H9 (cell line): ENCODE data around the gene KRT86. TPM values are rescaled to one million over a fixed set of nuclear protein-coding genes. Genes with fewer than 3 reads are reported as not detected.

Experiments used
- DNase-seq: peaks from one replicate; pipeline ENCODE4 v3.0.0-alpha.2; 2017
- H2AFZ ChIP-seq: one replicate; pipeline ENCODE4 v1.6.1; 2013; ENCODE audit warnings: mild to moderate bottlenecking, low read length, control low read depth, moderate library complexity
- H2AK5ac ChIP-seq: 2 replicates; pipeline ENCODE4 v1.6.1; 2013; ENCODE audit warnings: low read length, control low read depth, mixed read lengths; ENCODE audit not compliant: insufficient read length
- H2BK120ac ChIP-seq: one replicate; pipeline ENCODE4 v1.6.1; 2013; ENCODE audit warnings: low read depth, mild to moderate bottlenecking, low read length, control low read depth, inconsistent platforms; ENCODE audit not compliant: poor library complexity, severe bottlenecking
- H2BK12ac ChIP-seq: 2 replicates; pipeline ENCODE4 v1.6.1; 2013; ENCODE audit warnings: low read length, control low read depth, mixed read lengths, low read depth; ENCODE audit not compliant: insufficient read length
- H2BK15ac ChIP-seq: 2 replicates; pipeline ENCODE4 v1.6.1; 2013; ENCODE audit warnings: low read depth, low read length, control low read depth
- H2BK20ac ChIP-seq: one replicate; pipeline ENCODE4 v1.6.1; 2013; ENCODE audit warnings: low read depth, mild to moderate bottlenecking, low read length, control low read depth, inconsistent platforms; ENCODE audit not compliant: poor library complexity, severe bottlenecking
- H2BK5ac ChIP-seq: 2 replicates; pipeline ENCODE4 v1.6.1; 2013; ENCODE audit warnings: low read length, control low read depth, mixed read lengths; ENCODE audit not compliant: insufficient read length
- H3K14ac ChIP-seq: 2 replicates; pipeline ENCODE4 v1.6.1; 2013; ENCODE audit warnings: low read length, control low read depth; ENCODE audit not compliant: insufficient read depth
- H3K18ac ChIP-seq: 2 replicates; pipeline ENCODE4 v1.6.1; 2013; ENCODE audit warnings: low read depth, mild to moderate bottlenecking, mixed read lengths, low read length, control low read depth; ENCODE audit not compliant: insufficient read length
- H3K23ac ChIP-seq: 2 replicates; pipeline ENCODE4 v1.6.1; 2013; ENCODE audit warnings: low read length, control low read depth, mixed read lengths, low read depth; ENCODE audit not compliant: insufficient read length
- H3K23me2 ChIP-seq: 2 replicates; pipeline ENCODE4 v1.6.1; 2013; ENCODE audit warnings: low read depth, mild to moderate bottlenecking, mixed read lengths, low read length, control low read depth; ENCODE audit not compliant: insufficient read length, poor library complexity, severe bottlenecking
- H3K27ac ChIP-seq: 2 replicates; pipeline ENCODE4 v1.5.1; 2013; ENCODE audit warnings: low read length, control low read depth, mixed read lengths, low read depth; ENCODE audit not compliant: insufficient read length
- H3K27me3 ChIP-seq: 2 replicates; pipeline ENCODE4 v1.6.1; 2013; ENCODE audit warnings: low read length, control low read depth, inconsistent platforms; ENCODE audit not compliant: insufficient read depth
- H3K4ac ChIP-seq: 2 replicates; pipeline ENCODE4 v1.6.1; 2013; ENCODE audit warnings: low read depth, mild to moderate bottlenecking, control low read depth, inconsistent platforms, low read length, moderate library complexity
- H3K4me1 ChIP-seq: 2 replicates; pipeline ENCODE4 v1.6.1; 2013; ENCODE audit warnings: low read length, control low read depth, inconsistent platforms; ENCODE audit not compliant: insufficient read depth
- H3K4me2 ChIP-seq: 2 replicates; pipeline ENCODE4 v1.6.1; 2013; ENCODE audit warnings: low read length, control low read depth, mixed read lengths; ENCODE audit not compliant: insufficient read length, insufficient read depth
- H3K56ac ChIP-seq: 2 replicates; pipeline ENCODE4 v1.6.1; 2013; ENCODE audit warnings: low read depth, mild to moderate bottlenecking, mixed read lengths, low read length, control low read depth; ENCODE audit not compliant: insufficient read length
- H3K79me1 ChIP-seq: 2 replicates; pipeline ENCODE4 v1.6.1; 2013; ENCODE audit warnings: low read depth, mild to moderate bottlenecking, moderate library complexity, low read length, control low read depth, inconsistent platforms; ENCODE audit not compliant: insufficient read depth, poor library complexity, severe bottlenecking
- H3K79me2 ChIP-seq: 2 replicates; pipeline ENCODE4 v1.6.1; 2013; ENCODE audit warnings: low read length, control low read depth, inconsistent platforms; ENCODE audit not compliant: insufficient read depth
- H3K9ac ChIP-seq: 2 replicates; pipeline ENCODE4 v1.6.1; 2013; ENCODE audit warnings: low read length, control low read depth, mixed read lengths; ENCODE audit not compliant: insufficient read length; ENCODE audit errors: extremely low read depth
- H3K9me3 ChIP-seq: one replicate; pipeline ENCODE4 v1.6.1; 2013; ENCODE audit warnings: low read depth, low read length, inconsistent platforms; ENCODE audit not compliant: control insufficient read depth
- H3T11ph ChIP-seq: one replicate; pipeline ENCODE4 v1.6.1; 2013; ENCODE audit warnings: mild to moderate bottlenecking, low read length, control low read depth, inconsistent platforms
- H4K20me1 ChIP-seq: one replicate; pipeline ENCODE4 v1.6.1; 2013; ENCODE audit not compliant: control insufficient read depth, insufficient read length, insufficient read depth
- H4K5ac ChIP-seq: 2 replicates; pipeline ENCODE4 v1.6.1; 2013; ENCODE audit warnings: low read depth, mild to moderate bottlenecking, mixed read lengths, low read length, control low read depth; ENCODE audit not compliant: insufficient read length
- H4K8ac ChIP-seq: replicated peaks from 2 replicates; pipeline ENCODE4 v1.6.1; 2013; ENCODE audit warnings: low read length, control low read depth, mixed read lengths, low read depth; ENCODE audit not compliant: insufficient read length
- H4K91ac ChIP-seq: 2 replicates; pipeline ENCODE4 v1.6.1; 2013; ENCODE audit warnings: low read depth, mild to moderate bottlenecking, moderate library complexity, mixed read lengths, low read length, control low read depth; ENCODE audit not compliant: insufficient read length
- H3K27ac Mint-ChIP-seq, 3 experiments: 2 replicates in 2 of 3; 3 replicates in 1 of 3; pipeline ENCODE4 v1.8.0; 2020 to 2021; ENCODE audit warnings: mixed read lengths in 3 of 3, mild to moderate bottlenecking in 1 of 3, moderate library complexity in 1 of 3
- H3K27me3 Mint-ChIP-seq: 2 replicates; pipeline ENCODE4 v1.8.0; 2021; ENCODE audit warnings: low read depth, mild to moderate bottlenecking, moderate library complexity, mixed read lengths
- H3K36me3 Mint-ChIP-seq, 3 experiments: 2 replicates in 2 of 3; 3 replicates in 1 of 3; pipeline ENCODE4 v1.8.0; 2020 to 2021; ENCODE audit warnings: low read depth in 3 of 3, mixed read lengths in 3 of 3; ENCODE audit not compliant: insufficient read depth in 1 of 3
- H3K4me1 Mint-ChIP-seq, 2 experiments: 2 replicates each; pipeline ENCODE4 v1.8.0; 2020; ENCODE audit warnings: mixed read lengths in 2 of 2
- H3K4me3 Mint-ChIP-seq, 2 experiments: 2 replicates in 1 of 2; 3 replicates in 1 of 2; pipeline ENCODE4 v1.8.0; 2020 to 2021; ENCODE audit warnings: mild to moderate bottlenecking in 2 of 2, mixed read lengths in 2 of 2, moderate library complexity in 1 of 2
- H3K9me3 Mint-ChIP-seq, 2 experiments: 2 replicates in 1 of 2; 3 replicates in 1 of 2; pipeline ENCODE4 v1.8.0; 2020; ENCODE audit warnings: mild to moderate bottlenecking in 2 of 2, mixed read lengths in 2 of 2, moderate library complexity in 1 of 2
- CTCF ChIP-seq: fragments of 200-600 bp; sonication (generic); conservative IDR thresholded peaks from 3 replicates; pipeline ENCODE4 v1.8.0; 2021; ENCODE audit warnings: antibody characterized with exemption, mild to moderate bottlenecking
- WGBS: extraction: QIAGEN DNeasy Blood & Tissue Kit; methylation state at CpG from one replicate; pipeline ENCODE4 v1.1.7; 2013; ENCODE audit warnings: missing lambda C conversion rate, low lambda C conversion rate, mixed read lengths; ENCODE audit not compliant: insufficient read length; ENCODE audit errors: extremely low coverage; 5-methylcytosine and 5-hydroxymethylcytosine counted together
- total RNA-seq: library from RNA; stranded (reverse); gene quantifications from 2 replicates; pipeline ENCODE4 v1.2.1, GENCODE V29; 2021

The KRT86 gene
- total RNA-seq, 1 experiment from 2014 or later, result not detected

- H3K23ac ChIP-seq, result no peak overlapping the region
Observed at GRCh38 chr12:52338241-52338960, 64.0 kb downstream of the KRT86 start.

More at GRCh38 chr12:52338241-52338960, 64.0 kb downstream of the KRT86 start:
- TF ChIP-seq CTCF, result no peak
- peaks cover 0 to 2% of the 10 kb centered on the region in 2 experiments; a peak in 1 of 5 replicates for H3K9me3 Mint-ChIP-seq
- Histone ChIP-seq H3K4me1 (no peaks in the 10 kb centered on the region), H3T11ph (no peak overlapping the region), H3K79me2 (no peaks in the 10 kb centered on the region), H4K5ac (no peak overlapping the region), H4K91ac (no peak overlapping the region), H2AK5ac (no peak overlapping the region), H2BK20ac (no peak overlapping the region), H3K27ac (no peak overlapping the region), H2BK5ac (no peak overlapping the region), H2AFZ (no peak overlapping the region), H2BK12ac (no peak overlapping the region), H2BK15ac (no peak overlapping the region), H3K4ac (no peak overlapping the region), H4K8ac (no peak overlapping the region), H2BK120ac (no peak overlapping the region), H3K4me2 (no peak overlapping the region), H3K56ac (no peak overlapping the region), H3K79me1 (no peaks in the 10 kb centered on the region), H3K14ac (no peak overlapping the region), H3K23me2 (no peaks in the 10 kb centered on the region), H3K9me3 (no peaks in the 10 kb centered on the region), H4K20me1 (no peaks in the 10 kb centered on the region), H3K27me3 (no peaks in the 10 kb centered on the region), H3K9ac (no peak overlapping the region), H3K18ac (no peak overlapping the region)
- H3K4me3 Mint-ChIP-seq, result no peak overlapping the region
- no peaks in the 10 kb centered on the region; a peak in 1 of 7 replicates for H3K36me3 Mint-ChIP-seq
- peaks cover 7% of the 10 kb centered on the region for H3K27me3 Mint-ChIP-seq
- DNase-seq, result no peak
- WGBS, result no CpG with 5 or more reads among the region's 10 CpGs
- H3K4me1 Mint-ChIP-seq, result peaks cover 8 to 9% of the 10 kb centered on the region in 2 experiments
- peak overlapping the region in 1 of 3 experiments; percentile 35; a peak in 2 of 7 replicates for H3K27ac Mint-ChIP-seq
